Measurements from ENCODE around the gene HS3ST6.
A peak's percentile ranks its signal among the peaks of the same experiment; 100 is the strongest.
"Not testable (repeated sequence)": the region's sequence is repeated elsewhere in the genome, so short reads cannot be mapped to it uniquely, and the experiment has no call there.

HS3ST6 gene

GRCh38 chr16:1918351-1919326 lies at the start of gene HS3ST6:
HS3ST6 (minus strand) TSS chr16:1918415; CDS start chr16:1918323, 92 bp downstream.
- H3K27me3 ChIP-seq (replicated peaks), result peaks cover 80% of the 10 kb centered on the region

GRCh38 chr16:1966460-1966859 lies 48.2 kb upstream of the HS3ST6 start, which contains the start of gene RNF151:
RNF151 (plus strand) TSS chr16:1966856; CDS start chr16:1966882, 26 bp downstream.
- Histone ChIP-seq H3K4me3 (ENCODE audit: low read depth, low read length) (peak within 1 kb of the TSS; percentile 93), H3K27me3 (replicated peaks) (no peaks in the 10 kb centered on the region), H3K27ac (no peak within 1 kb of the TSS), H3K36me3 (replicated peaks) (peaks cover 27% of the 10 kb centered on the region)
- in situ Hi-C loops (cut with HindIII; ENCODE audit: low pct_ligation_motif_present, low sequenced_read_pairs), result no loop called here
- TF ChIP-seq CTCF (IDR thresholded peaks at IDR 0.05; ENCODE audit: low read depth, low read length, missing control alignments), result no peak
- no peak for DNase-seq

More at GRCh38 chr16:1918351-1919326, at the start of gene HS3ST6:
- Histone ChIP-seq H3K4me3 (ENCODE audit: low read depth, low read length) (no peak within 1 kb of the TSS), H3K27ac (no peak within 1 kb of the TSS), H3K36me3 (replicated peaks) (no peaks in the 10 kb centered on the region)
- no peak for DNase-seq
- TF ChIP-seq CTCF (IDR thresholded peaks at IDR 0.05; ENCODE audit: low read depth, low read length, missing control alignments), result no peak
- in situ Hi-C loops (cut with HindIII; ENCODE audit: low pct_ligation_motif_present, low sequenced_read_pairs), result no loop called here

GRCh38 chr16:1965396-1966001 lies 47.3 kb upstream of the HS3ST6 start:
- peaks cover 32% of the 10 kb centered on the region for H3K36me3 ChIP-seq (replicated peaks)
- peak overlapping the region; percentile 88 for H3K27ac ChIP-seq
- H3K27me3 ChIP-seq (replicated peaks), result no peaks in the 10 kb centered on the region
- no peak for DNase-seq
- H3K4me3 ChIP-seq (ENCODE audit: low read depth, low read length), result peak overlapping the region; percentile 93
- in situ Hi-C loops (cut with HindIII; ENCODE audit: low pct_ligation_motif_present, low sequenced_read_pairs), result no loop called here
- no peak for TF ChIP-seq CTCF (IDR thresholded peaks at IDR 0.05; ENCODE audit: low read depth, low read length, missing control alignments)

- Histone ChIP-seq H3K27me3 (replicated peaks) (no peaks in the 10 kb centered on the region), H3K36me3 (replicated peaks) (peaks cover 32% of the 10 kb centered on the region), H3K27ac (peak within 1 kb of the TSS; percentile 88), H3K4me3 (ENCODE audit: low read depth, low read length) (peak within 1 kb of the TSS; percentile 93)
- DNase-seq, result peak; percentile 99
- no peak for TF ChIP-seq CTCF (IDR thresholded peaks at IDR 0.05; ENCODE audit: low read depth, low read length, missing control alignments)
- in situ Hi-C loops (cut with HindIII; ENCODE audit: low pct_ligation_motif_present, low sequenced_read_pairs), result no loop called here
Observed at GRCh38 chr16:1964506-1965395, 46.5 kb upstream of the HS3ST6 start, which contains the start of gene RPS2. RPS2 (minus strand) TSS chr16:1964826; CDS start chr16:1964625, 201 bp downstream.

GRCh38 chr16:1963806-1964505 lies 45.7 kb upstream of the HS3ST6 start:
- peaks cover 32% of the 10 kb centered on the region for H3K36me3 ChIP-seq (replicated peaks)
- peak overlapping the region; percentile 93 for H3K4me3 ChIP-seq (ENCODE audit: low read depth, low read length)
- TF ChIP-seq CTCF (IDR thresholded peaks at IDR 0.05; ENCODE audit: low read depth, low read length, missing control alignments), result peak; percentile 3
- DNase-seq, result no peak
- no peaks in the 10 kb centered on the region for H3K27me3 ChIP-seq (replicated peaks)
- H3K27ac ChIP-seq, result peak overlapping the region; percentile 88
- in situ Hi-C loops (cut with HindIII; ENCODE audit: low pct_ligation_motif_present, low sequenced_read_pairs), result no loop called here

GRCh38 chr16:1962161-1963153 lies 44.2 kb upstream of the HS3ST6 start:
- H3K27me3 ChIP-seq (replicated peaks); DNase-seq; in situ Hi-C loops (cut with HindIII; ENCODE audit: low pct_ligation_motif_present, low sequenced_read_pairs): not testable (repeated sequence)
- H3K27ac ChIP-seq, result peak overlapping the region; percentile 88
- peaks cover 32% of the 10 kb centered on the region for H3K36me3 ChIP-seq (replicated peaks)
- H3K4me3 ChIP-seq (ENCODE audit: low read depth, low read length), result peak overlapping the region; percentile 93

Data from brain microvascular endothelial cell (primary cell).